SU-DHL-6 (cell line): ENCODE measurements around the gene UBASH3A.
A peak's percentile ranks its signal among the peaks of the same experiment; 100 is the strongest.

Experiments
- H2AFZ ChIP-seq: fragments of 200-600 bp; sonication (generic); 2 replicates; pipeline ENCODE4 v1.6.1; 2014; ENCODE audit warnings: low read depth, mild to moderate bottlenecking, moderate library complexity, mixed read lengths, antibody characterized with exemption, low read length; ENCODE audit not compliant: severe bottlenecking
- H3F3A ChIP-seq: fragments of 200-600 bp; shearing (Covaris generic); 2 replicates; pipeline ENCODE4 v1.6.0; 2016; ENCODE audit warnings: antibody characterized with exemption, mild to moderate bottlenecking; ENCODE audit not compliant: insufficient read depth
- H3K27ac ChIP-seq: fragments of 200-600 bp; sonication (generic); 2 replicates; pipeline ENCODE4 v1.5.1; 2016; ENCODE audit warnings: low read depth, mild to moderate bottlenecking, low read length, moderate library complexity, mixed read lengths
- H3K27me3 ChIP-seq: fragments of 200-600 bp; sonication (generic), shearing (Covaris generic); 2 replicates; pipeline ENCODE4 v1.6.0; 2014; ENCODE audit warnings: mild to moderate bottlenecking, low read length
- H3K36me3 ChIP-seq: fragments of 200-600 bp; sonication (generic); 2 replicates; pipeline ENCODE4 v1.6.1; 2014; ENCODE audit warnings: mild to moderate bottlenecking, low read length, mixed read lengths
- H3K4me2 ChIP-seq: fragments of 300-600, 200-600 bp; shearing (Covaris generic), sonication (generic); 2 replicates; pipeline ENCODE4 v1.6.0; 2014; ENCODE audit warnings: low read length, low read depth, mild to moderate bottlenecking; ENCODE audit not compliant: poor library complexity, severe bottlenecking
- H3K4me3 ChIP-seq: fragments of 200-600 bp; sonication (generic); 2 replicates; pipeline ENCODE4 v1.5.1; 2014; ENCODE audit warnings: antibody characterized with exemption, low read length, mild to moderate bottlenecking, mixed read lengths; ENCODE audit not compliant: insufficient read depth, poor library complexity, severe bottlenecking
- H3K79me2 ChIP-seq: fragments of 200-600 bp; sonication (generic); 2 replicates; pipeline ENCODE4 v1.6.1; 2014; ENCODE audit warnings: mild to moderate bottlenecking, low read length, moderate library complexity; ENCODE audit not compliant: insufficient read depth
- H3K9ac ChIP-seq: fragments of 200-600 bp; sonication (generic); 2 replicates; pipeline ENCODE4 v1.7.0; 2014; ENCODE audit warnings: mild to moderate bottlenecking, low read length
- H3K9me2 ChIP-seq: fragments of 200-600 bp; sonication (generic); replicated peaks from 2 replicates; pipeline ENCODE4 v1.6.1; 2014; ENCODE audit warnings: low read length; ENCODE audit not compliant: insufficient read depth
- H3K9me3 ChIP-seq: fragments of 200-600 bp; sonication (generic); 2 replicates; pipeline ENCODE4 v1.6.1; 2014; ENCODE audit warnings: low read length, mixed read lengths; ENCODE audit not compliant: insufficient read depth
- H4K20me1 ChIP-seq: fragments of 200-600 bp; sonication (generic); 2 replicates; pipeline ENCODE4 v1.6.1; 2014; ENCODE audit warnings: low read depth, mild to moderate bottlenecking, antibody characterized with exemption, low read length, moderate library complexity, mixed read lengths
- EZH2phosphoT487 ChIP-seq: fragments of 200-600 bp; sonication (generic), shearing (Covaris generic); conservative IDR thresholded peaks from 2 replicates; pipeline ENCODE4 v1.6.1; 2018; ENCODE audit warnings: mild to moderate bottlenecking, antibody characterized with exemption, low read length, moderate library complexity, mixed read lengths
- TF ChIP-seq, protein P1 (sequence below): fragments of 200-600 bp; sonication (generic); IDR thresholded peaks from one replicate; pipeline ENCODE4 v1.5.1; 2017; ENCODE audit warnings: antibody characterized with exemption, mild to moderate bottlenecking, low read length, moderate library complexity; ENCODE audit not compliant: insufficient read depth, poor library complexity, severe bottlenecking

The UBASH3A gene

DNA sequence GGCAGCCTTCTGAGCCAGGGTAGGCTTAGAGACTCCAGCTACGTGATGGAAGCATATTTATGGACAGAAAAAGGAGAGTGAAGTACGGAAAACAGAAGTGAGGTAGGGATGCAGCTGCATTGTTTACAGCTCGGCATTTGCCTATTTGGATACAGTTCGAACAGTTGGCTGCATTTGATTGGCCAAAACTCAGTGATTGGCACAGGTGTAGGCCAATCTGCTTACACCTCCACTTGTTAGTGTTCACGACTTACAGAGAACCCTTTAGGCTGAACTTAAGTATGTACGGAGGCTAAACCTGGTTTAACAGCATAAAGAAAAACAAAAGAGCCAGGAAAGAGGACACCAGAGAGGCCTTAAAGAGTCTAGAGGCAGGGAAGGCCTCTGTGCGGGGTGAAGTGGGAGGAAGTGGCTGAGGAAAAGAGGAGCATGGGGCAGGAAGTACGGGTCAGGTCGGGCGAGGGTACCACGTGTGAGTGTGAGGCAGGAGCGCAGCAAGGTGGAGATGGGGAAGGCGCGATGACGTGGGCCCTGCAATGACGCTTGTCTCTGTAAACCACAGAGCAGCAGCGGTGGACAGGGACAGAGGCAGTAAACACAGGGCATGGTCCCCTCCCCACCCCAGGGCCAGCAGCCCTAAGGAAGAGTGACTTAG is 60.3 kb downstream of the UBASH3A start:
- Histone ChIP-seq H3K36me3 (no peaks in the 10 kb centered on the region), H4K20me1 (no peaks in the 10 kb centered on the region), H3K27ac (no peak overlapping the region), H3K27me3 (no peaks in the 10 kb centered on the region), H3K9me2 (no peaks in the 10 kb centered on the region), H3K9ac (no peak overlapping the region), H2AFZ (no peak overlapping the region), H3K9me3 (no peaks in the 10 kb centered on the region), H3K4me2 (no peak overlapping the region), H3F3A (peaks cover 6% of the 10 kb centered on the region; the same call in 1 of the 2 replicates), H3K79me2 (no peaks in the 10 kb centered on the region), H3K4me3 (no peak overlapping the region)
- TF ChIP-seq, protein P1, sequence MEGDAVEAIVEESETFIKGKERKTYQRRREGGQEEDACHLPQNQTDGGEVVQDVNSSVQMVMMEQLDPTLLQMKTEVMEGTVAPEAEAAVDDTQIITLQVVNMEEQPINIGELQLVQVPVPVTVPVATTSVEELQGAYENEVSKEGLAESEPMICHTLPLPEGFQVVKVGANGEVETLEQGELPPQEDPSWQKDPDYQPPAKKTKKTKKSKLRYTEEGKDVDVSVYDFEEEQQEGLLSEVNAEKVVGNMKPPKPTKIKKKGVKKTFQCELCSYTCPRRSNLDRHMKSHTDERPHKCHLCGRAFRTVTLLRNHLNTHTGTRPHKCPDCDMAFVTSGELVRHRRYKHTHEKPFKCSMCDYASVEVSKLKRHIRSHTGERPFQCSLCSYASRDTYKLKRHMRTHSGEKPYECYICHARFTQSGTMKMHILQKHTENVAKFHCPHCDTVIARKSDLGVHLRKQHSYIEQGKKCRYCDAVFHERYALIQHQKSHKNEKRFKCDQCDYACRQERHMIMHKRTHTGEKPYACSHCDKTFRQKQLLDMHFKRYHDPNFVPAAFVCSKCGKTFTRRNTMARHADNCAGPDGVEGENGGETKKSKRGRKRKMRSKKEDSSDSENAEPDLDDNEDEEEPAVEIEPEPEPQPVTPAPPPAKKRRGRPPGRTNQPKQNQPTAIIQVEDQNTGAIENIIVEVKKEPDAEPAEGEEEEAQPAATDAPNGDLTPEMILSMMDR = no peak
- no peak for TF ChIP-seq EZH2phosphoT487

DNA sequence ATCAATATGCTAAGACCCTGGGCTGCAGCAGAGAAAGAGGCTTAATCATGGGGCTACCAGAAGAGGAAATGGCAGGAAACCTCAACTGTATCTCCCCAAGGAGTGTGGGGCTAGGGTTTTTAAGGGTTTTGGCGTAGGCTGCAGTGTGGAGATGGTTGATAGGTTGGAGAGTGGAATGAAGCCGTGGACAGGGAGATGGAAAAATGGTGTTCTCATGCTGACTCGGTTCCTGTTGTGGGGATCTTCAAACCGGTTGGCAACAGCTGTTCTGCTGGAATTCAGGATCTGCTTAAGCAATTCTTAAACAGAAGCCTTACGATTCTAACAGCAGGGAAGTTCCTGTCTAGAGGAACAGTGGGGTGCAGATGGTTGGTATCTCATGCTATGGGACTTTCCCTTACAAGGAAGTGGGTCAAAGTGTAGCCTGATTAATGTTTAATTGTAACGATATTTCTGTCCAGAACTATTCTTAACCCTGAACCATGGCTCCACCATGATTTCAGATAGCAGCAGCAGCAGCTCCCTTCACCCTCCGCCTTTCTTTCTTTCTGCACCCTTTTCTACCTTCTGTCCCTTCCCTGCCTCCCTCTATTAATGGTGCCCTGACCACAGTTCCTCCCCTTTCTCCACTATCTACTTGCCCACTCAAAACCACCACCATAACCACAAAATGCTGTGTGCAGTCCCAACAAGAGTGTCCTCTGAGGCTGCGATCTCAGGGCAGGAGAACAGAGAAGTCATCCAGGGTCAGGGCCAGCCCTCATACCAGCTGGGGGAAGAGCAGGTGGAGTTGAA is 61.5 kb downstream of the UBASH3A start:
- Histone ChIP-seq H3F3A (peaks cover 6% of the 10 kb centered on the region; the same call in 1 of the 2 replicates), H3K79me2 (no peaks in the 10 kb centered on the region), H3K36me3 (no peaks in the 10 kb centered on the region), H3K27me3 (no peaks in the 10 kb centered on the region), H3K9ac (no peak overlapping the region; the same call in 1 of the 2 replicates), H4K20me1 (no peaks in the 10 kb centered on the region), H3K9me3 (no peaks in the 10 kb centered on the region), H3K9me2 (no peaks in the 10 kb centered on the region), H3K27ac (no peak overlapping the region), H3K4me3 (no peak overlapping the region), H2AFZ (no peak overlapping the region), H3K4me2 (peak overlapping the region; percentile 32)
- TF ChIP-seq EZH2phosphoT487 = no peak
- TF ChIP-seq, protein P1 = no peak

DNA sequence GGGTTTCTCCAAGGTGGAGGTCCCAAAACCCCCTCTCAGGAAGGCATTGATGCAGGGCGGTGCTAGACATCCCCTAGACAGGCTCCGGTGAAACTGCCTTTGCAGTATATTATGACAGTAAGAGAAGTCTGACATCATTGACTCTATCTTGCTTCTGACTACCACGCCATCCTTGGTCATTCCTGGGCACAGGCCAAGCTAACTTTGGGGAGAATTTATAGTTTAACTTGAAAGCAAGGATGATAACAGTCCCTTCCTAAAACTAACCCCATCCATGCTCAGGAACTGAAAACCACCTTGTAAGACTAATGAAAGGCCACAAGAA is 62.1 kb downstream of the UBASH3A start:
- Histone ChIP-seq H3K4me3 (no peak overlapping the region), H3K9ac (no peak overlapping the region; the same call in 1 of the 2 replicates), H3K27ac (no peak overlapping the region), H3K27me3 (no peaks in the 10 kb centered on the region), H3K4me2 (peak overlapping the region; percentile 32), H3K9me2 (no peaks in the 10 kb centered on the region), H3K9me3 (no peaks in the 10 kb centered on the region), H2AFZ (no peak overlapping the region), H3K36me3 (no peaks in the 10 kb centered on the region), H4K20me1 (no peaks in the 10 kb centered on the region), H3K79me2 (no peaks in the 10 kb centered on the region), H3F3A (peaks cover 6% of the 10 kb centered on the region; the same call in 1 of the 2 replicates)
- TF ChIP-seq, protein P1 = no peak
- no peak for TF ChIP-seq EZH2phosphoT487
